ENCODE data around the gene COPS8.

- no peak for TF ChIP-seq CTCF (conservative IDR thresholded peaks at IDR 0.05; ENCODE audit: low read depth, low read length)
- TF ChIP-seq EZH2 (IDR thresholded peaks at IDR 0.05; ENCODE audit: borderline replicate concordance, low read depth, low read length, poor library complexity, severe bottlenecking), result no peak
Measured at GRCh38 chr2:237075749-237076599, 9.7 kb upstream of the COPS8 start.
